ENCODE results near the gene GARIN5A.
"Not testable (repeated sequence)": the region's sequence is repeated elsewhere in the genome, so short reads cannot be mapped to it uniquely, and the experiment has no call there.

Gene GARIN5A

DNA sequence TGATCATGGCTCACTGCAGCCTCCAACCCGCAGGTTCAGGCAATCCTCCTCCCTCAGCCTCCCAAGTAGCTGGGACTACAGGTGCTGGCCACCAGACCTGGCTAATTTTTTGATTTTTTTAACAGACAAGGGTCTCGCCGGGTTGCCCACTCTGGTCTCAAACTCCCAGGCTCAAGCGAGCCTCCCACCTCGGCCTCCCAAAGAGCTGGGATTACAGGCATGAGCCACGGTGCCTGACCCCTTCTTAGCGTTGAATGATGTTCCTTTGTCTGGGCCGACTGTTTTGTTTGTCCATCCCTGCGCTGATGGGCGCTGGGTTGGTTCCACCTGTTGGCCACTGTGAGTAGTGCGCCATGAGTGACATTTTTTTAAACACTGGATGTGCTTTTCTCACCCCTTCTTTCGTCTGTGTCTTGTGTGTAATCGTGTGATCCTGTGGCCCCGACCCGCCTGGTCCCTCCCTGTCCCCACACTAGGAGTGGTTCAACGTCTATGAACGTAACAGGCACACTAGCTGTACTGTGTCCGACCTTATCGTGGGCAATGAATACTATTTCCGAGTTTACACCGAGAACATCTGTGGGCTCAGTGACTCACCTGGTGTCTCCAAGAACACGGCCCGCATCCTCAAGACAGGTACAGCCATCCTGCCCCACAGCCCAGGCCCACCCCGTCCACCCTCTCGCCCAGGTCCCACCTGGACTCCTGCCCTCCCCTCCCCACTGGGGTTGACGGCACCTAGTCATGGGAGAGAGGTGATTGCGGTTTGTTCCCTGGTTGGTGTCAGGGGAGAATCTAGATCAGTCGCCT lies 15.4 kb downstream of the GARIN5A start:
- peak; percentile 72 to 74 for DNase-seq

DNA sequence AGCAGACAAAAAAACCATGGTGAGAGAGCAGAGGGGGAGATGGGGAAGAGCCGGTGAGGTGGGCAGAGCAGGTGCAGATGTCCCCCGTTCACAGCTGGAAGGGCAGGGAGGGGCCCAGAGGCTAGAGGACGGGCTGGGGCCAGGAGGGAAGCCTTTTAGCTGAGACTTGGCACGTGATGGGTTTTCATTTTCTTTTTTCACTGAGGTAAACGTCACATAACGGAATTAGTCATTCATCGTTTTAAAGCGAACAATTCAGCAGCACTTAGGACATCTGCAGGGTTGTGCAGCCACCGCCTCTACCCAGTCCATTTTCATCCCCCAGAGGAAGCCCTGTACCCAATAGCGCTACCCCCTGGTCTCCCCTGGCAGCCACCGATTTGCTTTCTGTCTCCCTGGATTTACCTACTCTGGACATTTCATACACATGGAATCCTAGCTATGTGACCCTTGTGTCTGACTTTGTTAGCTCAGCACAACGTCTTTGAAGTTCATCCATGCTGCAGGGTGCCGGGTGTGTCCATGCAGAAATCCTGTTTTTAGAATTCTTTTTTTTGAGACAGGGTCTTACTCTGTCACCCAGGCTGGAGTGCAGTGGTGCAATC lies 16.4 kb downstream of the GARIN5A start:
- no peak for DNase-seq

DNA sequence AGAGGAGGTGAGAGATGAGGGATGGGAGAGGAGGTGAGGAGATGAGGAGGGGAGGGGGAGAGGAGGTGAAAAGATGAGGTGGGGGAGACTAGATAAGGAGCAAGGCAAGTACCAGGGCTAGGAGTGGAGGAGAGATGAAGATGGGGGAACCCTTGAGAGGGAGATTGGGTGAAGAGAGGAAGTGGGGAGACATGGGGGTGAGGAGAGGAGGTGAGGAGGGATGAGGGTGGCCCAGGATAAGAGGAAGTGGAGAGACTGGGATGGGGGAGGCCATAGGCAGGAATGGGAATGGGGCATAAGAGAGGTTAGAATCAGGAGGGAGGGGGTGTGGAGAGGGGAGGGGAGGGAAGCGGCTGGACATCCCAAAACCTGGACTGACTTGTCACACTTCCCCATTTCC lies 17.0 kb downstream of the GARIN5A start:
- no peak for DNase-seq

DNA sequence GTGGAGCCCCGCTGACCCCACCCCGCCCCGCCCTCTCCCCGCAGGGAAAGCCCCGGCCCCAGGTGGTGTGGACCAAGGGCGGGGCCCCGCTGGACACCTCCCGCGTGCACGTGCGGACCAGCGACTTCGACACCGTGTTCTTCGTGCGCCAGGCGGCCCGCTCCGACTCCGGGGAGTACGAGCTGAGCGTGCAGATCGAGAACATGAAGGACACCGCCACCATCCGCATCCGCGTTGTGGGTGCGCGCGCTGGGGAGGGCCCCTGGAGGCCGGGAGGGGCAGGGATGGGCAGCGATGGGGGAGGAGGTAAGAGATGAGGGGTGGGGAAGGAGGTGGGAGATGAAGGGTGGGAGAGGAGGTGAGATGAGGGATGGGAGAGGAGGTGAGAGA lies 17.6 kb downstream of the GARIN5A start:
- no peak for DNase-seq

DNA sequence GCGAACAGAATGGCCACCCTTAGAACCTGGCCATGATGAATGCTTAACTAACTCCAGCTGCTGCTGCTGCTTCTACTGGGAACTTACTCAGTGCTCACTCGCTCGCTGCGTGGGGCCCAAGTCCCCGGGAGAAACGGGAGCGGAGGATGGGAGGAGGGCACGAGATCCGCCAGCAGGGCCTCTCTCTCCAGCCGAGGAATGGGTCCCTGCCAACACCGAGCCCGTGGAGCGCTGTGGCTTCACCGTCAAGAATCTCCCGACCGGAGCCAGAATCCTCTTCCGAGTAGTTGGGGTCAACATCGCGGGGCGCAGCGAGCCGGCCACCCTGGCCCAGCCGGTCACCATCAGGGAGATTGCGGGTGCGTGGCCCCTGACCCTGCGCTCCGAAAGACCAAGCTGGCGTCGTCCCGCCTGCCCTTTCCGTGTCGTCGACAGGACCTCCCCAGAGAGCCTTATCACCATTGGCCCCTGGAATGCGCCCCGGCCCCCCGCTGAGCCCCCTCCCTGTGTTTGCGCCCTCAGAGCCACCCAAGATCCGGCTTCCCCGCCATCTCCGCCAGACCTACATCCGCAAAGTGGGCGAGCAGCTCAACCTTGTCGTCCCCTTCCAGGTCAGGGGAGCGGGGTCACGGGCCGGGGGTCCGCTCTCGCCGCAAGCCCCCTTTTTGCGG lies 18.1 kb downstream of the GARIN5A start:
- no peak for DNase-seq

DNA sequence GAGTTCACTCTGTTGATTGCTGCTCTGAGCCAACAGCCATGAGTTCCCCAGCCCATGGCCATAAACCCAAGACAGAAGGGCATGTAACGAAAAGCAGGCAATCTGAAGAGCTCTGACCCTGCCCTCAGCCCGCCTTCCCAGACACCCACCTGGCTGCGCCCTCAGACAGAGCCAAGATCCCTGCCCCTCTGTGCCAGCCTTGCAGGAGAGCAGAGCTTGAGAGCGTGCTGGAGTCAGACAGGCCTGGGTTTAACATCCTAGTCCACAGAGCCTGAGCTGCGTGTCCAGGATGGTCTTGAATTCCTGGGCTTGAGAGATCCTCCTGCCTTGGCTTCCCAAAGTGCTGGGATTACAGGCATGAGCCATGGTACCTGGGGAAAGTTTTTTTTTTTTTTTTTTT lies 19.3 kb downstream of the GARIN5A start:
- no peak for DNase-seq

DNA sequence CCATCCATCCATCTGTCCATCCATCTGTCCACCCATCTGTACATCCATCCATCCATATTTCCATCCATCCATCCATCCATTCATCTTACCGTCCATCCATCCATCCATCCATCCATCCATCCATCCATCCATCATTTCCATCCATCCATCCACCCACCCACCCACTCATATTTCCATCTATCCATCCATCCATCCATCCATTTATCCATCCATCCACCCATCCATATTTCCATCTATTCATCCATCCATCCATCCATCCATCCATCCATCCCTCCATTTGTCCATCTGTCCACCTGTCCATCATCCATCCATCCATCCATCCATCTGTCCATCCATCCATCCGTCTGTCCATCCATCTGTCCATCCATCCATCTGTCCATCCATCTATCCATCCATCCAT lies 20.7 kb downstream of the GARIN5A start:
- no peak for DNase-seq

DNA sequence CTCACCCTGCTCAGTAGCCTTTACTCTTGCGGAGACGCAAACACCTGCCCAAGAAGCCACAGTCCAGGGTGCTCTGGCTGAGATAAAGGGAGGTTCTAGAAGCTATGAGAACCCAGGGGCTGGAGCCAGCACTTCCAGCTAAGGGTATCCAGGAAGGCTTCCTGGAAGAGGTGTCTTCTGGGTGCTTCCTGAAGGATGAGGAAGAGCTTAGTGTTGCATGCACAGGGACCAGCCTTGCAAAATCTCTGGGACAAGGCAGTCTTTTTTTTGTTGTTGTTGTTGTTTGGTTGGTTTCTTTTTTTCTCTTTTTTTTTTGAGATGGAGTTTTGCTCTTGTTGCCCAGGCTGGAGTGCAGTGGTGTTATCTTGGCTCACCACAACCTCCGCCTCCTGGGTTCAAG lies 23.4 kb downstream of the GARIN5A start:
- DNase-seq, result no peak

DNA sequence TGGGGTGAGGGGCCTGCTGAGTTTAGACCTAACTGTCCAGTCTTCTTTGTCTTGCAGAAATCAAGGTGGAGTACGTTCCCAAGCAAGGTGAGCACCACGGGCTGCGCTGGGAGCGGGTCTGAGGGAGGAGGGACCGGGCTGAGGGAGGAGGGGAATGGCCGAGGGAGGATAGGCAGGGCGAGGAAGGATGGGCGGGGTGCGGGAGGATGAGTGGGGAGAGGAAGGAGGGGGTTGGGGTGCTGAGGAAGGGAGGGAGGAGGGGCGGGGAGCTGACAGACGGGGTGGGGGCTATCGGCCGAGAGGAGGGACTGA lies 25.5 kb downstream of the GARIN5A start:
- DNase-seq, result no peak

DNA sequence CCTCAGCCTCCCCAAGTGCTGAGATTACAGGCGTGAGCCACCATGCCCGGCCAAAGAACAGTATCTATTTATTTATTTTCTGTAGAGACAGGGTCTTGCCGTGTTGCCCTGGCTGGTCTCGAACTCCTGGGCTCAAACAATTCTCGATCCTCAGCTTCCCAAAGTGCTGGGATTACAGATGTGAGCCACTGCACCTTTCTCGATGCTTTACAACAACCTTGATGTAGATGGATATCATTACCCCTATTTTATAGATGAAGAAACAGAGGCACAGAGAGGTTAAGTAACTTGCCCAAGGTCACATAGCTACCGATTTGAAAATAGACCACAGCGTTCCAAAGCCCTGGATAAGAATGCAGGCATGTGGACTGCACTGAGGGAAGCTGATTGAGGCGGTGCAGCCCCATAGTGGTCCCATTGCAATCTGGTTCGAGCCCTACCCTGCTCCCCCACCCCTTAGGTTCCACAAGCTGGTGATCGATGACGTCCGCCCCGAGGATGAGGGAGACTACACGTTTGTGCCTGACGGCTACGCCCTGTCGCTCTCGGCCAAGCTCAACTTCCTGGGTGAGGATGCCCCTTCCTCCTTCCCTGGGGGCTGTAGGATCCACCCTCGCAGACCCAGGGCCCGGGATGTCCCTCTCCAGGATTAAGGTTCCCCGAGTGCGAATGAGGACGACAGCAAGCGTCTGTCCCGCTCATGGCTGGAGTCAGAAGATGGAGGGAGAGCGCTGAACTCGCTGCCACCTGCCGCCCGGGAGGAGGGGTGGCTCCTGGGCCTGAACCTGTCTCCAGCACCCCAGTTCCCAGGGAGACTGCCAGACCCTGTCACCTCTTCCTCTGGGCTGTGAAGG lies 26.1 kb downstream of the GARIN5A start:
- DNase-seq, result no peak

DNA sequence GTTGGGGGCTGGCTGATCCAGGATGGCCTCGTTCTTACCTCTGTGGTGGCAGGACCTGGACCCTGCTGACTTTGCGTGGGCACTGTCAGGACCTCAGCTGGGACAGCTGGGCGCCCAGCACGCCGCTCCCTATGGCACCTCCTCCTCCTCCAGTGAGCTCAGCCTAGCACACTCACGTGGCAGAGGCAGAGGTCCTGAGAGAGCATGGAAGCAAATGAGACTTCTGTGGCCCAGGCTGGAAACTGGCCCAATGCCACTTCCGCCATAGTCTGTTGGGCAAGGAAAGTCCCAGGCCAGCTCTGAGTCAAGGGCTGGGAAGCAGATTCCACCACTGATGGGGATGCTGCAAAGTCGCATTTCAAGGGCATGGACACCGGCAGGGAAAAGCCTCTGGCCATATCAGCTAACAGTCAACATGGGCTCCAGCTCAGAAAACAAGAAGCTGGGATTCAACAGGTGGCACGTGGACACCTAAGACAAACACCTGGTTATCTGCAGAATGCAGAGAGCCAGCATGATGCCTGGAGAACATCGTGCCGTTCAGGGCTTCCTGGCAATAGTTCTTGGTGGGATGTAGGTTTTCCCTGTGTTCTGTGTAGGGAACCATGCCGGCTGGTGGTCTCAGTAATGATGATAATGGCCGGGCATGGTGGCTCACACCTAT lies 27.3 kb downstream of the GARIN5A start:
- DNase-seq, result no peak

DNA sequence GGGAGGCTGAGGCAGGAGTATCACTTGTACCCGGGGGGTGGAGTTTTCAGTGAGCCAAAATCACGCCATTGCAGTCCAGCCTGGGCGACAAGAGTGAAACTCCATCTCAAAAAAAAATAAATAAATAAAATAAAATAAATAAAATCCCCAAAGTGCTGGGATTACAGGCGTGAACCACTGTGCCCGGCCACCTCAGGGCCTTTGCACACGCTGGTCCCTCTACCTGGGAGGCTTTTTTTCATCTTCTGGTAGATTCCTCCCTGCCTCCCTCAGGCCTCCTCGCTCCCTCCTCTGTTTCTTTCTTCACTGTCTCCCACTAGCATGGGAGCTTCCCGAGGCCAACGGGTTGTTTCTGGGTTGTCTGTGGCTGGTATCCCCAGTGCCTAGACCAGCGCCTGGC lies 28.9 kb downstream of the GARIN5A start:
- no peak for DNase-seq

DNA sequence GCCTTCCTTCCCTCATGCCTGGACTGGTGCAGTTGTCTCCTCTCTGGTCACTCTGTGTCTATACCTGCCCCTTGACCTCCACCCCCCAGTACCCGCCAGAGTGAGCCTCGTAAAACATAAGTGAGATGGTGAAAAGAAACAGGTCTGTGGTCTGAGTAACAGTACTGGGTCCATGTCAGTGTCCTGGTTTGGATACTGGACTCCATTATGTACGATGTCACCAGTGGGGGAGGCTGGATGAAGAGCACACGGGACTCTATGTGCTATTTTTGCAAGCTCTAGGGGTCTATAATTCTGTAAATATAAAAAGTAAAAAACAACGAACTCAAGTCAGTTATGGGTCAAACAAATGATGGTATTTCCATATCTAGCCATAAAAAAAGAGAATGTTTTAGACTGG lies 29.6 kb downstream of the GARIN5A start:
- DNase-seq, result no peak

DNA sequence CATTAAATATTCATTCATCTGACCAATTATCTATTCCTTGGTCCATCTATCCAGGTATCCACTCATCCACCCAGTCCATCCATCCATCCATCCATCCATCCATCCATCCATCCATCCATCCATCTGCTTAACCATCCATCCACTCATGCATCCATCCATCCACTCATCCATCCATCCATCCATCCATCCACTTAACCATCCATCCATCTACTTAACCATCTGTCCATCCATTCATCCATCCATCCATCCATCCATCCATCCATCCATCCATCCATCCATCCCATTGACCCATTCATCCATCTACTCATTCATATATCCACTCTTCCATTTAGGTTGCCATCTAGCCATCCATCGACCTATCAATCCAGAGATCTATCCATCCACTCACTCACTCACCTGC lies 32.6 kb downstream of the GARIN5A start:
- DNase-seq, result no peak

DNA sequence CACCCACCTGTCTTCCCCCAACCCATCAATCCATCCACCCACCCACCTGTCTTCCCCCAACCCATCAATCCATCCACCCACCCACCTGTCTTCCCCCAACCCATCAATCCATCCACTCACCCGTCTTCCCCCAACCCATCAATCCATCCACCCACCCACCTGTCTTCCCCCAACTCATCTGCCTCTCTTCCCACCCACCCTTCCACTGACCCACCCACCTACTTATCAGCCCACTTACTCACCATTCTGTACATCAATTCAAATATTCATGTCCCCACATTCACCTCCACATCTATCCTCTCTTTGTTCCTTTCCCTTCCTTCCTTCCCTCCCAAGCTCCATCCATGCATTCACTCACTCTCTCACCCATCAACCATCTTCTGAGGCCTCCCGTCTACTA lies 37.5 kb downstream of the GARIN5A start:
- not testable (repeated sequence) for DNase-seq

DNA sequence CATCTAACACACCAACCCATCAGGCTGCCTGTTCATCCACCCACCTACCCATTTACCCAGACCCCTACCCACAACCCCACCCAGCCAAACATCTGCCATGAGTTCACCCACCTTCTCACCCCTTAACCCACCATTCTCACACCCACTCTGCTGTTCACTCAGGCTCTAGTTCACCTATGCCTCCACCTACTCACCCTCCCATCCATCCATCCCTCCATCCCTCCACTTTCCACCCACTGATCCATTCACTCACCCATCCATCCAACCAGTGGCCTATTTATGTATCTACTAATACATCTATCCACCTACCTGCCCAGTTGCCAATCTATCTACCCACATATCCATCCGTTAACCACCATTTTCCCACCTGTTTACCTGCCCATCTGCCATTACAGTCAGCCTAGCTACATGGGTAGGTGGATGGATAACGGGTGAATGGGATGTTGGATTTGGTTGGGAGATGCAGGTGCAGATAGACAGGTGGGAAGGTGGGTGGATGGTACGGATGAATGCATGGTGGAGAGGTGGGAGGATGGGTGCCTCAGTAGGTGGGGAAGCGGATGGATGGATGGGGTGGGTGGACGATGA lies 38.7 kb downstream of the GARIN5A start:
- DNase-seq, result no peak

DNA sequence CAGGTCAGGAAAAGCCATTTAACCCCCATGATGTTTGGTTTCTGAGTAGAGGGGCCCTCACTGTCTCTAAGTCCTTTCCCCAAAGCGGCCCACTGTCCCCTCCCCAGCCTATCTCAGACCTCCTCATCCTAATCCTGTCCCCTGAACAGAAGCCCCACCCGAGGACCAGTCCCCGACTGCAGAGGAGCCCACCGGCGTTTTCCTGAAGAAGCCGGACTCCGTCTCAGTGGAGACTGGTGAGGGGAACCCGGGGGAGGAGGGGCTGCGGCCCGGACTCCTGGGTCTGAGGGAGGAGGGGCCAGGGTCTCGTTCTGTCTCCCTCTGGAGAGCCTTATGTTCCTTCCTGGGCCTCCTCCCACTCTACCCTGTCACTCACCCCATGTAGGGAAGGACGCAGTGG lies 41.0 kb downstream of the GARIN5A start:
- no peak for DNase-seq

DNA sequence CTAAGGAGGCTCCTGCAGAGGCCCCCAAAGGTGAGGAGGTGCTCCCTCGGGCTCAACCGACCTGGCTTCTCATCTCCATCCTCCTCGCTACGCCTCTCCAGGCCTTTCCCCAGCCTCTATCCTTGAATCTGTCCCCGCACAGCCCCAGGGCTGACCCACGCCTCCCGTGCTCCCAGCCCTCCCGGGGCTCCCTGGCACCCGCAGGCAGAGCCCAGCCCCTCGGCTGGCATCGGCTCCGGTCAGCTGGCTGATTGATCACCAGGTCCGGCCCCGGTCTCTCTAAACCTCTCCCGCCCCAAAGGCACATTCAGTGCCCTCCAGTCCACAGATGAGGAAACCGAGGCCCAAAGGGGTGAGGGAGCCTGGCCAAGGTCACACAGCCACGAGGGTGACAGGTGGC lies 41.4 kb downstream of the GARIN5A start:
- DNase-seq, result no peak

DNA sequence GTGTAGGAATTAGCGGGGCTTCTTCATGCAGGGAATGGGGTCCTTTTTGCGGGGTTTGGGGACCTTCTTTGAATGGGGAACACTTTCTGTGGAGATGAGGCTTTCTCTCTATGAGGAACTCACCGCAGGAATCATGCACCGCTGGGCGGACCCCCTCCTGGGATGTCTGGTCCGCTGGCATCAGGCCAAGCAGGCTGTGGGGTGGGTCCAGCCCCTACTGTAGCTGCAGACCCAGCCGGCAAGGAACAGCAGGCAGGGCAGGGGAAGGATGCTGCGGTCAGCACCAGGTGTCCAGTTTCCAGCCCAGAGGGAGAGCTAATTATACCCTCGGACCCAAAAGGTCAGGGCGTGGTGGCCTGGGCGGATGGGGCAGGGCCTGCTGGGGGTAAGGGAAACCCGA lies 42.1 kb downstream of the GARIN5A start:
- no peak for DNase-seq

DNA sequence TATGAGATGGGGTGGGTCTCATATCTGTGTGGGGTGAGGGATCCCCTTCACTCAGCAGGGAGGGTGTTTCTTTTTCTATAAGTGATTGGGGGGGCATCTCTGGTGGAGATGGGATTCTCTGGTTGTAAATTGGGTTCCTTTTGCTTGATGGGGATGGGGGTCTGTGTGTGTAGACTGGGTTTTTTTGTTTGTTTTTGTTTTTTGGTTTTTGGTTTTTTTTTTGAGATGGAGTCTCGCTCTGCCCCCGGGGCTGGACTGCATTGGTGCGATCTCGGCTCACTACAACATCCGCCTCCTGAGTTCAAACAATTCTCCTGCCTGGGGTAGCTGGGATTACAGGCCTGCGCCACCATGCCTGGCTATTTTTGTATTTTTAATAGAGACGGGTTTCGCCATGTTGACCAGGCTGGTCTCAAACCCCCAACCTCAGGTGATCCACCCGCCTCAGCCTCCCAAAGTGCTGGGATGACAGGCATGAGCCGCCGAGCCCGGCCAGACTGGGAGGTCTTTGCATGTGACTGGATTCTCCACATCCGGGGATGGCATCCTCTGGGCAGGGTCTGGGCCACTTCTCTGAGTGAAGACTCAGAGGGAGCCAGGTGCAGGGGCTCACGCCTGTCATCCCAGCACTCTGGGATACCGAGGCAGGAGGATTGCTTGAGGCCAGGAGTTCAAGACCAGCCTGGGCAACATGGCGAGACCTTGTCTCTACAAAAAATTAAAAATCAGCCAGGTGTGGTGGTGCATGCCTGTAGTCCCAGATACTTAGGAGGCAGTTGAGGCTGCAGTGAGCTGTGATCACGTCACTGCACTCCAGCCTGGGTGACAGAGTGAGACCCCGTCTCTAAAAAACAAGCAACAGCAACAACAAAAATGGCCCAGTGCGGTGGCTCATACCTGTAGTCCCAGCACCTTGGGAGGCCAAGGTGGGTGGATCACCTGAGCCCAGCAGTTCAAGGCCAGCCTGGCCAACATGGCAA lies 43.2 kb downstream of the GARIN5A start:
- no peak for DNase-seq

Data from NCI-H1930 (cell line).